Breast epithelium (tissue), 3 donors: Measurements from ENCODE around the gene PEG3.

Experiments
- CTCF ChIP-seq, 3 donors: fragments of 450-650 bp; IDR thresholded peaks; one replicate each; pipeline ENCODE4 v1.5.1; 2016 to 2017; ENCODE audit warnings: antibody characterized with exemption in 3 of 3, mild to moderate bottlenecking in 3 of 3, moderate library complexity in 3 of 3
- POLR2AphosphoS5 ChIP-seq, 3 donors: sonication (generic); formaldehyde crosslinking; IDR thresholded peaks; one replicate each; pipeline ENCODE4 v1.6.1; 2017; ENCODE audit warnings: antibody characterized with exemption in 3 of 3

- TF ChIP-seq CTCF (IDR thresholded peaks at IDR 0.05): no peak
- no peak for TF ChIP-seq POLR2AphosphoS5 (IDR thresholded peaks at IDR 0.05)
Measured at GRCh38 chr19:56813531-56813930, 27.0 kb downstream of the PEG3 start.
